ENCODE results near the gene CSNK1D. TPM values are rescaled to one million over a fixed set of nuclear protein-coding genes. Genes with fewer than 3 reads are reported as not detected.

The CSNK1D gene
- total and polyA plus RNA-seq, 9 donors: 46.0 to 160 (median 121) TPM

DNA sequence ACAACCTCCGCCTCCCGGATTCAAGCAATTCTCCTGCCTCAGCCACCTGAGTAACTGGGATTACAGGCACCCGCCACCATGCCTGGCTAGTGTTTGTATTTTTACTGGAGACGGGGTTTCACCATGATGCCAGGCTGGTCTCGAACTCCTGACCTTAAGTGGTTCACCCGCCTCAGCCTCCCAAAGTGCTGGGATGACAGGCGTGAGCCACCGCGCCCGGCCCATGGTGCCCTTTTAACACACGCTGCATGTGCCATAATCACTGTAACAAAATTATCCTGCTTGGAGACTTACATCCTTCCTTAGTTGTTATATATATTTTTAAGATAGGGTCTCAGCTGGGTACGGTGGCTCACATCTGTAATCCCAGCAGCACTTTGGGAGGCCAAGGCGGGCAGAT is 38.5 kb upstream of the CSNK1D start:
- no peaks in the 10 kb centered on the region for H3K9me3 ChIP-seq
- H3K36me3 ChIP-seq: no peaks in the 10 kb centered on the region
- WGBS, 3 donors: 90 to 95% (median 90%) methylated on average over 13 of the region's 13 CpGs
- DNase-seq: no peak
- no peaks in the 10 kb centered on the region for H3K27me3 ChIP-seq
- intact Hi-C loops (cut with DNase I): no loop called here
- H3K27ac ChIP-seq: no peak overlapping the region
- peaks cover 3% of the 10 kb centered on the region for H3K4me1 ChIP-seq (ENCODE audit: insufficient read depth)
- no peak overlapping the region for H3K4me3 ChIP-seq
- TF ChIP-seq EP300 (IDR thresholded peaks at IDR 0.05): no peak
- TF ChIP-seq, protein P1, sequence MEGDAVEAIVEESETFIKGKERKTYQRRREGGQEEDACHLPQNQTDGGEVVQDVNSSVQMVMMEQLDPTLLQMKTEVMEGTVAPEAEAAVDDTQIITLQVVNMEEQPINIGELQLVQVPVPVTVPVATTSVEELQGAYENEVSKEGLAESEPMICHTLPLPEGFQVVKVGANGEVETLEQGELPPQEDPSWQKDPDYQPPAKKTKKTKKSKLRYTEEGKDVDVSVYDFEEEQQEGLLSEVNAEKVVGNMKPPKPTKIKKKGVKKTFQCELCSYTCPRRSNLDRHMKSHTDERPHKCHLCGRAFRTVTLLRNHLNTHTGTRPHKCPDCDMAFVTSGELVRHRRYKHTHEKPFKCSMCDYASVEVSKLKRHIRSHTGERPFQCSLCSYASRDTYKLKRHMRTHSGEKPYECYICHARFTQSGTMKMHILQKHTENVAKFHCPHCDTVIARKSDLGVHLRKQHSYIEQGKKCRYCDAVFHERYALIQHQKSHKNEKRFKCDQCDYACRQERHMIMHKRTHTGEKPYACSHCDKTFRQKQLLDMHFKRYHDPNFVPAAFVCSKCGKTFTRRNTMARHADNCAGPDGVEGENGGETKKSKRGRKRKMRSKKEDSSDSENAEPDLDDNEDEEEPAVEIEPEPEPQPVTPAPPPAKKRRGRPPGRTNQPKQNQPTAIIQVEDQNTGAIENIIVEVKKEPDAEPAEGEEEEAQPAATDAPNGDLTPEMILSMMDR (IDR thresholded peaks at IDR 0.05): no peak
- TF ChIP-seq POLR2A (IDR thresholded peaks at IDR 0.05): no peak

DNA sequence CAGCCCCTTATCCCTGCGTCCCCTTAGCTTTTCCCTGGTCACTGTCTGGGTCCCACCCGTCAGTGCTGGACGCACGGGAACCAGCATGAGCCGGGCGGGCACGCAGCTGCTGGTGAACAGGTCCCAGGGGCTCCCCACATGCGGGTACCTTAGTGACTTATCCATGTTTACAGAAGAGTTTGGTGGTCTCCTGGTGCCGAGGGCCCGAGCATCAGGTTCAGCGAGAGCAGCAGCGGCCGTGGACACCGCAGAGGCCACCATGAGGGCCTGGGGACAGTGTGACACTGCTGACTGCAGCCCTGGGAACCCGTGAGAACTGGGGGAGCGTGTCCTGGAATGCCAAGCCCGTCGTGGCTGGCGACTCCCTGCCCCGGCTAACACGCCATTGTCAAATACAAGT is 37.4 kb upstream of the CSNK1D start:
- no peaks in the 10 kb centered on the region for H3K9me3 ChIP-seq
- no peaks in the 10 kb centered on the region for H3K36me3 ChIP-seq
- no peak overlapping the region for H3K4me3 ChIP-seq
- H3K27me3 ChIP-seq: no peaks in the 10 kb centered on the region
- intact Hi-C loops (cut with DNase I): no loop called here
- H3K27ac ChIP-seq: no peak overlapping the region
- TF ChIP-seq POLR2A (IDR thresholded peaks at IDR 0.05): no peak
- no peak for TF ChIP-seq EP300 (IDR thresholded peaks at IDR 0.05)
- TF ChIP-seq, protein P1 (IDR thresholded peaks at IDR 0.05): no peak
- no peak for DNase-seq
- peaks cover 3% of the 10 kb centered on the region for H3K4me1 ChIP-seq (ENCODE audit: insufficient read depth)
- WGBS, 3 donors: 80 to 87% (median 84%) methylated on average over 21 of the region's 21 CpGs

DNA sequence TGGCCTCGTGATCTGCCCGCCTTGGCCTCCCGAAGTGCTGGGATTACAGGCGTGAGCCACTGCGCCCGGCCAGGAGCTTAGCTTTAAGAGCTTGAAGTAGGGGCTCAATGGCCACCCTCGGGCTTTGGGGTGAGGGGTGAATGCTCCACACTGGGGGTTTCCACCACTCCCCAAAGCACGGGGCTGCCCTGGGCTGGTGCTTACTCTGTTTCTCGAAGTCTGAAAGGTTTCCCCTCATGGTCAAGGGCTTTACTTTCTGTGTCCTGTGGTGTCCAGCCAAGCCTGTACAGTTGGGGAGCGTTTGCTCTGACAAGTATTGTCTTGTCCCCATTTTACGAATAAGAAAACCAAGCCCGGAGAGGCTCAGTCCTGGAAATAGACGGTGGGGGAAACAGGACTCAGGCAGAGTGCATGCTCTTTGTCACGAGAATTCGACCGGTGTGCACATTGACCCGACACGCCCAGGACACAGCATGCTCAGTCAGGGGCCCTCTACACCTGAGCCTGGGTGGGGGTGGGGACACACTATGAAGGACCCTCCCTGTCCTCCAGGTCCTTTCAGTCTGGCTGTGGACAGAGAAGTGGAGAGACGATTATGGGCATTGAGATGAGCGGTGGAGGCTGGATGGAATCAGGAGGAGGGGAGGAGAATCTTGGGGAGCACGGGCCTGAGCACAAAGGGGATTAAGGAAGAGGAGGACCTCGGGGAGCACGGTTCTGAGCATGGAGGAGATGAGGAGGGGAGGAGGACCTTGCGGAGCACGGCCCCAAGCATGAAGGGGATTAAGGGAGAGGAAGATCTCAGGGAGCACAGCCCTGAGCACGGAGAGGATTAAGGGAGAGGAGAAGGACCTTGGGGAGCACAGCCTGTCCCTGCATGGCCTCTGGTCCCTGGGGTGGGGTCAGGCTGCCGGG is 36.4 kb upstream of the CSNK1D start:
- Histone ChIP-seq H3K9me3 (no peaks in the 10 kb centered on the region), H3K36me3 (no peaks in the 10 kb centered on the region), H3K4me3 (no peak overlapping the region), H3K27ac (no peak overlapping the region), H3K4me1 (ENCODE audit: insufficient read depth) (peaks cover 2% of the 10 kb centered on the region), H3K27me3 (no peaks in the 10 kb centered on the region)
- no peak for DNase-seq
- no peak for TF ChIP-seq EP300 (IDR thresholded peaks at IDR 0.05)
- WGBS, 3 donors: 81 to 87% (median 86%) methylated on average over 27 of the region's 27 CpGs
- intact Hi-C loops (cut with DNase I): no loop called here

DNA sequence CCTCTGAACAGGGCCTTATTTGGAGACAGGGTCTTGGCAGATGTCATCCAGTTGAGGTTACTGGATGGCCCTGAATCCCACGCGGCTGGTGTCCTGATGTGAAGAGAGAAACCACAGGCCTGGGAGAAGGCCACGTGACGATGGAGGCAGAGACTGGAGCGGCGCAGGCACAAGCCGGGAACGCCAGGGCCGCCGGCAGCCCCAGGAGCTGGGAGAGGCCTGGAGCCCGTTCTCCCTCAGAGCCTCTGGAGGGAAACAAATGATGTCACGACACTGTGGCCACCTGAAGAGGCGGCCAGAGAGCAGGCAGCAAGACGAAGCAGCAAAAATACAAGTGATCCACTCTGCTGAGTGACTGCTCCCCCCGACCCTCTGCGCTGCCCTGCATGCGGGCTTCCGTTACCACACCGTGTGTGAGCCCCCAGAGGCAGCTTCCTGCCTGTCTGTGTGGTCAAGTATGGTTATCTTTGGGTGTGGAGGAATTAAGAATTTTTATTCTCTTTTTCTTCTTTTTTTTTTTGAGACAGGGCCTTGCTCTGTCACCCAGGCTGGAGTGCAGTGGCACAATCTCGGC is 32.3 kb upstream of the CSNK1D start:
- Histone ChIP-seq H3K27me3 (no peaks in the 10 kb centered on the region), H3K4me3 (no peak overlapping the region), H3K9me3 (no peaks in the 10 kb centered on the region), H3K27ac (no peak overlapping the region), H3K36me3 (no peaks in the 10 kb centered on the region), H3K4me1 (ENCODE audit: insufficient read depth) (peaks cover 2% of the 10 kb centered on the region)
- intact Hi-C loops (cut with DNase I): no loop called here
- no peak for DNase-seq
- TF ChIP-seq, protein P1 (IDR thresholded peaks at IDR 0.05): no peak
- TF ChIP-seq POLR2A (IDR thresholded peaks at IDR 0.05) (no peak), EP300 (IDR thresholded peaks at IDR 0.05) (no peak)
- 86 to 89% (median 87%) methylated on average over 20 of the region's 20 CpGs for WGBS, 3 donors

Measured in ovary (tissue), 9 donors.